ENCODE data around the gene DDIT4. TPM values are rescaled to one million over a fixed set of nuclear protein-coding genes. Genes with fewer than 3 reads are reported as not detected.

Gene DDIT4
- 275 and 281 TPM in 2 replicates for total RNA-seq

GRCh38 chr10:72273410-72274212, at the start of gene DDIT4:
TSS of gene DDIT4 (plus strand) at chr10:72273924. CDS start at chr10:72274217, 293 bp downstream.

Other genes with a start within 250 kb of the DDIT4 start
- 1.4 TPM in 2 replicates for gene SPOCK2, start 185.4 kb upstream of the DDIT4 start, total RNA-seq
- gene ANAPC16, start 57.9 kb upstream of the DDIT4 start, total RNA-seq = 32.0 and 36.9 TPM in 2 replicates
- 26.5 and 38.8 TPM in 2 replicates for gene ASCC1, start 57.6 kb upstream of the DDIT4 start, total RNA-seq
- gene DNAJB12, start 81.0 kb downstream of the DDIT4 start, total RNA-seq = 19.6 and 22.9 TPM in 2 replicates

All from cardiac ventricle fibroblast (primary cell).